Prostate gland (tissue), 2 donors: ENCODE results near the gene ZNF831. TPM values are rescaled to one million over a fixed set of nuclear protein-coding genes. Genes with fewer than 3 reads are reported as not detected.

ENCODE experiments used
- DNase-seq: peaks from one replicate; pipeline ENCODE4 v3.0.0-alpha.2; 2019; ENCODE audit warnings: low spot score
- H3K27ac ChIP-seq, 2 donors: fragments of 200-600 bp; sonication (generic); 2 replicates each; pipeline ENCODE4 v1.5.1; 2017 to 2019
- H3K27me3 ChIP-seq: fragments of 200-600 bp; sonication (generic); replicated peaks from 2 replicates; pipeline ENCODE4 v1.5.1; 2019; ENCODE audit not compliant: insufficient read depth
- H3K36me3 ChIP-seq, 2 donors: fragments of 200-600 bp; sonication (generic); 1 replicate in 1 of 2; 2 replicates in 1 of 2; pipeline versions ENCODE4 v1.5.1 to v1.8.1; 2017 to 2019
- H3K4me1 ChIP-seq: fragments of 200-600 bp; sonication (generic); replicated peaks from 2 replicates; pipeline ENCODE4 v1.5.1; 2019
- H3K4me3 ChIP-seq, 2 donors: fragments of 200-600 bp; sonication (generic); 2 replicates each; pipeline ENCODE4 v1.5.1; 2017 to 2019
- H3K9me3 ChIP-seq: fragments of 200-600 bp; sonication (generic); 2 replicates; pipeline ENCODE4 v1.5.1; 2017
- CTCF ChIP-seq, 4 experiments: fragments of 200-600 bp in 2 of 4; fragments of 450-650 bp in 2 of 4; sonication (generic) in 2 of 4; IDR thresholded peaks; 1 replicate in 3 of 4; 2 replicates in 1 of 4; pipeline ENCODE4 v1.5.1; 2016 to 2019; ENCODE audit warnings: antibody characterized with exemption in 4 of 4, mild to moderate bottlenecking in 2 of 4, moderate library complexity in 2 of 4
- POLR2A ChIP-seq: fragments of 450-650 bp; IDR thresholded peaks from one replicate; pipeline ENCODE4 v1.6.1; 2016; ENCODE audit warnings: antibody characterized with exemption, mild to moderate bottlenecking
- POLR2AphosphoS5 ChIP-seq: sonication (generic); formaldehyde crosslinking; IDR thresholded peaks from one replicate; pipeline ENCODE4 v1.6.1; 2017; ENCODE audit warnings: antibody characterized with exemption
- WGBS: methylation state at CpG from one replicate; pipeline ENCODE4 v1.1.5; 2018; 5-methylcytosine and 5-hydroxymethylcytosine counted together
- intact Hi-C: fragments of 100-400 bp; cut with DNase I; formaldehyde crosslinking; loops from one replicate; pipeline ENCODE4 v1.14.2; 2022
- total RNA-seq, 2 donors: library from RNA; depleted of rRNA; stranded (reverse); fragments of >200 nt; gene quantifications; one replicate each; pipeline ENCODE4 v1.1.0, GENCODE V29; 2016

The ZNF831 gene
- total RNA-seq, 2 donors from 2014 or later = 0.46 to 1.1 TPM

- no peaks in the 10 kb centered on the region for H3K27me3 ChIP-seq
- no peaks in the 10 kb centered on the region for H3K4me1 ChIP-seq
- intact Hi-C loops = no loop called here
- WGBS = 80% methylated on average over 5 of the region's 7 CpGs
- TF ChIP-seq CTCF (IDR thresholded peaks at IDR 0.05) = no peak
- no peak for DNase-seq
- H3K9me3 ChIP-seq = no peaks in the 10 kb centered on the region
- H3K4me3 ChIP-seq = no peak overlapping the region
- no peaks in the 10 kb centered on the region for H3K36me3 ChIP-seq
- no peak overlapping the region for H3K27ac ChIP-seq
Measured at GRCh38 chr20:59193325-59193724, 29.7 kb downstream of the ZNF831 start.

GRCh38 chr20:59194023-59194935 lies 30.7 kb downstream of the ZNF831 start:
- H3K27ac ChIP-seq = no peak overlapping the region
- H3K4me3 ChIP-seq = no peak overlapping the region
- H3K27me3 ChIP-seq = no peaks in the 10 kb centered on the region
- H3K36me3 ChIP-seq = no peaks in the 10 kb centered on the region
- H3K4me1 ChIP-seq = no peaks in the 10 kb centered on the region
- TF ChIP-seq POLR2AphosphoS5 = no peak
- no peak for TF ChIP-seq CTCF (IDR thresholded peaks at IDR 0.05)
- TF ChIP-seq POLR2A = no peak
- intact Hi-C loops = no loop called here
- no peaks in the 10 kb centered on the region for H3K9me3 ChIP-seq
- WGBS = 92% methylated on average over 24 of the region's 24 CpGs
- DNase-seq = no peak

GRCh38 chr20:59195316-59195993 lies 31.8 kb downstream of the ZNF831 start:
- Histone ChIP-seq H3K36me3 (no peaks in the 10 kb centered on the region), H3K4me1 (no peaks in the 10 kb centered on the region), H3K27me3 (no peaks in the 10 kb centered on the region), H3K27ac (no peak overlapping the region), H3K9me3 (no peaks in the 10 kb centered on the region), H3K4me3 (no peak overlapping the region)
- TF ChIP-seq CTCF (IDR thresholded peaks at IDR 0.05) (no peak), POLR2AphosphoS5 (no peak), POLR2A (no peak)
- 93% methylated on average over 18 of the region's 18 CpGs for WGBS
- DNase-seq = no peak
- intact Hi-C loops = no loop called here

- no peak overlapping the region for H3K4me3 ChIP-seq
- 63% methylated on average over 10 of the region's 10 CpGs for WGBS
- H3K9me3 ChIP-seq = no peaks in the 10 kb centered on the region
- no peaks in the 10 kb centered on the region for H3K27me3 ChIP-seq
- DNase-seq = no peak
- TF ChIP-seq POLR2AphosphoS5 = no peak
- TF ChIP-seq CTCF (IDR thresholded peaks at IDR 0.05) = no peak
- TF ChIP-seq POLR2A = no peak
- H3K27ac ChIP-seq = no peak overlapping the region
- no peaks in the 10 kb centered on the region for H3K4me1 ChIP-seq
- H3K36me3 ChIP-seq = no peaks in the 10 kb centered on the region
- intact Hi-C loops = no loop called here
Measured at GRCh38 chr20:59204165-59204894, 40.7 kb downstream of the ZNF831 start.
